Dermis microvascular lymphatic vessel endothelial cell (primary cell): ENCODE measurements around the gene CTSH. TPM values are rescaled to one million over a fixed set of nuclear protein-coding genes. Genes with fewer than 3 reads are reported as not detected.
A peak's percentile ranks its signal among the peaks of the same experiment; 100 is the strongest.
"Not testable (repeated sequence)": the region's sequence is repeated elsewhere in the genome, so short reads cannot be mapped to it uniquely, and the experiment has no call there.

Experiments used
- DNase-seq, 2 donors: peaks; one replicate each; pipeline versions ENCODE4 v3.0.0 to v3.0.0-alpha.2; 2010; ENCODE audit warnings: low read depth in 2 of 2
- total RNA-seq: library from RNA; depleted of rRNA; stranded (reverse); fragments of >200 nt; gene quantifications from 2 replicates; pipeline ENCODE4 v1.2.1, GENCODE V29; 2014

The CTSH gene
- total RNA-seq, 1 donor from 2014 or later: 62.8 TPM

- no peak for DNase-seq
Measured at GRCh38 chr15:78895471-78895870, 49.4 kb downstream of the CTSH start.

GRCh38 chr15:78893538-78893937 is 51.3 kb downstream of the CTSH start:
- DNase-seq: no peak

GRCh38 chr15:78889000-78889399 is 55.8 kb downstream of the CTSH start:
- no peak for DNase-seq

GRCh38 chr15:78881681-78882080 is 63.2 kb downstream of the CTSH start:
- DNase-seq: no peak

- DNase-seq: no peak
Measured at GRCh38 chr15:78880813-78881212, 64.0 kb downstream of the CTSH start.

- no peak for DNase-seq
Measured at GRCh38 chr15:78880242-78880533, 64.7 kb downstream of the CTSH start.

GRCh38 chr15:78879517-78880241 is 65.2 kb downstream of the CTSH start:
- DNase-seq: no peak

- DNase-seq: no peak
Measured at GRCh38 chr15:78878356-78878755, 66.5 kb downstream of the CTSH start.

- not testable (repeated sequence) for DNase-seq
Measured at GRCh38 chr15:78876954-78877353, 67.9 kb downstream of the CTSH start.

- DNase-seq: no peak
Measured at GRCh38 chr15:78875107-78875914, 69.5 kb downstream of the CTSH start.

- DNase-seq: peak; percentile 11 to 43
Measured at GRCh38 chr15:78873793-78874765, 70.8 kb downstream of the CTSH start.

GRCh38 chr15:78872972-78873792 is 71.7 kb downstream of the CTSH start:
- DNase-seq: peak; percentile 74 to 94

GRCh38 chr15:78872155-78872971 is 72.5 kb downstream of the CTSH start, which contains the start of gene MORF4L1:
Gene MORF4L1 (plus strand): TSS chr15:78872890. CDS start chr15:78873018, 128 bp downstream.
- DNase-seq: peak; percentile 90 to 97

- DNase-seq: not testable (repeated sequence)
Measured at GRCh38 chr15:78871483-78872127, 73.2 kb downstream of the CTSH start.

Other genes starting within 250 kb of the CTSH start
- gene ADAMTS7, start 133.6 kb downstream of the CTSH start, total RNA-seq: 6.5 and 8.1 TPM in 2 replicates
- gene MORF4L1, start 72.2 kb downstream of the CTSH start, total RNA-seq: 301 and 329 TPM in 2 replicates
- 0.51 and 2.5 TPM in 2 replicates for gene RASGRF1, start 145.7 kb upstream of the CTSH start, total RNA-seq